ENCODE data around the gene NEGR1.

DNA sequence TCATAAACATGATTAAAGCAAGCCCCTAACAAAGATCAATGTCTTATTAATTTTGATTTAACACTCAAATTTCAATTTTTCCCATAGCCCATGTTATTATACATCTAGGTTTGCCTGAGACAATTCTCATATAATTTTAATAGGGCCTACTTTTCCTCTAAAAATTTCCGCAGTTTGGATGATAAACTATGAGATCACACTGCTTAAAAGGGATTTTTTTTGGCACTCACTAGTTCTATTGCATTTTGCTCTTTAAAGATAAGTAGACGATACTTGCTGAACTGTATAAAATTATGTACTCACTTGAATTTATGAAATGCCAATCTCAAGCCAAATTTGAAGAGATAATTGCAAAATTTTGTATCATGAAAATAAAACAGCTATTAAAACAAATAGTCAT lies 721.1 kb downstream of the NEGR1 start:
- TF ChIP-seq POLR2A (IDR thresholded peaks at IDR 0.05), result no peak
- TF ChIP-seq, protein P1, sequence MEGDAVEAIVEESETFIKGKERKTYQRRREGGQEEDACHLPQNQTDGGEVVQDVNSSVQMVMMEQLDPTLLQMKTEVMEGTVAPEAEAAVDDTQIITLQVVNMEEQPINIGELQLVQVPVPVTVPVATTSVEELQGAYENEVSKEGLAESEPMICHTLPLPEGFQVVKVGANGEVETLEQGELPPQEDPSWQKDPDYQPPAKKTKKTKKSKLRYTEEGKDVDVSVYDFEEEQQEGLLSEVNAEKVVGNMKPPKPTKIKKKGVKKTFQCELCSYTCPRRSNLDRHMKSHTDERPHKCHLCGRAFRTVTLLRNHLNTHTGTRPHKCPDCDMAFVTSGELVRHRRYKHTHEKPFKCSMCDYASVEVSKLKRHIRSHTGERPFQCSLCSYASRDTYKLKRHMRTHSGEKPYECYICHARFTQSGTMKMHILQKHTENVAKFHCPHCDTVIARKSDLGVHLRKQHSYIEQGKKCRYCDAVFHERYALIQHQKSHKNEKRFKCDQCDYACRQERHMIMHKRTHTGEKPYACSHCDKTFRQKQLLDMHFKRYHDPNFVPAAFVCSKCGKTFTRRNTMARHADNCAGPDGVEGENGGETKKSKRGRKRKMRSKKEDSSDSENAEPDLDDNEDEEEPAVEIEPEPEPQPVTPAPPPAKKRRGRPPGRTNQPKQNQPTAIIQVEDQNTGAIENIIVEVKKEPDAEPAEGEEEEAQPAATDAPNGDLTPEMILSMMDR (IDR thresholded peaks at IDR 0.05 in 8 of 11, conservative IDR thresholded peaks at IDR 0.05 in 3 of 11), result no peak
